Naive thymus-derived CD8-positive, alpha-beta T cell (primary cell): ENCODE measurements around the gene RAB11FIP4. TPM values are rescaled to one million over a fixed set of nuclear protein-coding genes. Genes with fewer than 3 reads are reported as not detected.

Experiments
- ATAC-seq, 2 donors: fragments of 150-1000 bp; cut with Tn5 transposase in 1 of 2; sonication (Bioruptor Pico), chemical (Tn5 transposase) in 1 of 2; 1 replicate in 1 of 2; 2 replicates in 1 of 2; pipeline ENCODE4 v1.10.0; 2021; ENCODE audit warnings: mild to moderate bottlenecking in 2 of 2, moderate library complexity in 2 of 2
- POLR2A ChIA-PET: fragments of 350-600 bp; sonication (Branson Sonifier 250); formaldehyde crosslinking; loops from one replicate; lab custom pipeline; 2021; ENCODE audit warnings: antibody characterized with exemption; lab: Charles Lee
- DNase-seq, 10 donors: peaks; one replicate each; pipeline versions ENCODE4 v3.0.0 to v3.0.0-alpha.2; 2020 to 2022
- H3K27ac Mint-ChIP-seq, 10 donors: one replicate each; pipeline ENCODE4 v1.8.0; 2020 to 2022; ENCODE audit warnings: mild to moderate bottlenecking in 10 of 10, mixed read lengths in 10 of 10, moderate library complexity in 4 of 10, inconsistent platforms in 1 of 10
- H3K27me3 Mint-ChIP-seq, 5 donors: one replicate each; pipeline ENCODE4 v1.8.0; 2021 to 2022; ENCODE audit warnings: mixed read lengths in 5 of 5
- H3K36me3 Mint-ChIP-seq, 3 donors: one replicate each; pipeline ENCODE4 v1.8.0; 2020 to 2022; ENCODE audit warnings: mixed read lengths in 3 of 3, mild to moderate bottlenecking in 2 of 3, inconsistent platforms in 1 of 3
- H3K4me1 Mint-ChIP-seq, 4 donors: one replicate each; pipeline ENCODE4 v1.8.0; 2021 to 2022; ENCODE audit warnings: mixed read lengths in 4 of 4
- H3K4me3 Mint-ChIP-seq, 10 donors: one replicate each; pipeline ENCODE4 v1.8.0; 2020 to 2022; ENCODE audit warnings: mild to moderate bottlenecking in 10 of 10, mixed read lengths in 10 of 10, moderate library complexity in 6 of 10, inconsistent platforms in 1 of 10
- H3K9me3 Mint-ChIP-seq, 9 donors: one replicate each; pipeline ENCODE4 v1.8.0; 2020 to 2022; ENCODE audit warnings: mixed read lengths in 9 of 9, mild to moderate bottlenecking in 3 of 9, inconsistent platforms in 1 of 9, moderate library complexity in 1 of 9
- polyA plus RNA-seq, 3 donors: library from polyadenylated mRNA; unstranded; fragments of 300-500 nt; fragmentation: Illumina TruSeq; gene quantifications; one replicate each; pipeline ENCODE4 v1.2.3, GENCODE V29; 2021
- total RNA-seq, 8 experiments: library from RNA in 2 of 8; stranded (reverse) in 2 of 8; gene quantifications; one replicate each; pipeline ENCODE4 v1.2.3 and lab custom pipeline; 2021 to 2026

Gene RAB11FIP4
- total and polyA plus RNA-seq, 5 experiments from 2014 or later: 14.9 to 51.1 (median 18.6) TPM

DNA sequence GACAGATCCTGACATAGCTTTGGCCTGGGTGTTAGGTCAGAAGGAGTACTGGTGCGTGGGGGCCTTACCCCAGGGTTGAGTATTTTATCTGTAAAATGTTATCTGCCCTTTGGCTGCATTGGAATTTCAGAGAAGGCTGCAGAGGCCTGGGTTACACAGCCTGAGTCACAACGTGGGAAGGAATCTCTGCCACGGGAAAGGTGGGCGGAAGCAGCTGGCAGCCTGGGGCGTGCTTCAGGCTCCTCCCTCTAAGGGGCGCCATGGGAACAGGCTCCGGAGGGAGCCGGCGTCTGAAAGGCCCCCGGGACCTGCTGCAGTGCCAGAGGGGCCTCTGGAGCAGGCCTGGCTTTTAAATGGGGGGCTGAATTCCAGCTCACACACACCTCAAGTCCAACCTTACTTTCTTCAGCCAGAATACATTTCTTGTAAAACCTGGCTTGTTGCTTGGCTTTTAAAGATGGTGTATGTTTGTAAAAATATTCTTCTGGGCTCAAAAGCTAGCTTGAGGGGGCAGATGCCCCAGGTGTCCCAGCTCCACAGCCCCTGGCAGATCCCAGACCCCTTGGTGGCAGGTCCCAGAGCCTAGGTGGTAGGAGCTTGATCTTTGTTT, 142.2 kb downstream of the RAB11FIP4 start:
- Mint-ChIP-seq H3K9me3 (no peaks in the 10 kb centered on the region), H3K36me3 (peaks cover 0 to 32% (median 17%) of the 10 kb centered on the region in 3 donors), H3K27me3 (no peaks in the 10 kb centered on the region), H3K27ac (peak overlapping the region in 4 of 10 donors; percentile 1 to 83 (median 71)), H3K4me3 (no peak overlapping the region), H3K4me1 (peaks cover 13 to 46% (median 26%) of the 10 kb centered on the region in 4 donors)
- POLR2A ChIA-PET: interaction anchor here (0.9 to 1.8 kb wide), 2 partner anchors 16 to 309 kb away, joined by 3 to 9 read pairs; no protein-coding TSS in a partner anchor
- no peak for ATAC-seq
- DNase-seq: no peak

DNA sequence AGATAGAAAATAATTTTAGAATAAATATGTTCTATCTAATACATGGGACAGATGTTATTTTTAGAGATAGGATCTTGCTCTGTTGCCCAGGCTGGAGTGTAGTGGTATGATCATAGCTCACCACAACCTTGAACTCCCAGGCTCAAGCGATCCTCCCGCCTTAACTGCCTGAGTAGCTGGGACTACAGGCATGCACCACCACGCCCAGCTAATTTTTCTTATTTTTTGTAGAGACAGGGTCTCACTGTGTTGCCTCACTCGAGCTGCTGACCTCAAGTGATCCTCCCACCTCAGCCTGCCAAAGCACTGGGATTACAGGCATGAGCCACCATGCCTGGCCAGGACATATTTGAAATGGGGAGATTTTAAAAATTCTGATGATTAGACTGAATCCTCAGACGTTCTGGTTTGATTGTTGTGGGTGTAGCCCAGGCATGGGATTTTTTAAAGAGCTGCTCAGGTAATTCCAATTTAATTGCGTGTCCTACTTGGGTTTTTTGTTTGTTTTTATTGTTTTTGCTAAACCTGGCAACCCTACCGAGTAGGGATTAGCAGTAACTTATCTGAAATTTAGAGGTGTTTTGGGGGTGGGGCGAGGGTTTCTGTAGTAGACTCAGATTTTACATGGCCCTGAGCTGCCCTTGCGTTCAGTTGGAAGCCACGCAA, 142.9 kb downstream of the RAB11FIP4 start:
- Mint-ChIP-seq H3K27ac (peak overlapping the region in 4 of 10 donors; percentile 17 to 66 (median 50)), H3K36me3 (peaks cover 0 to 28% (median 17%) of the 10 kb centered on the region in 3 donors), H3K4me3 (no peak overlapping the region), H3K27me3 (no peaks in the 10 kb centered on the region), H3K4me1 (peaks cover 13 to 51% (median 26%) of the 10 kb centered on the region in 4 donors), H3K9me3 (no peaks in the 10 kb centered on the region)
- POLR2A ChIA-PET: interaction anchor here (0.7 to 1.8 kb wide), 4 partner anchors 11 to 308 kb away, joined by 3 to 9 read pairs (median 4); no protein-coding TSS in a partner anchor
- DNase-seq (no peak), ATAC-seq (no peak)

DNA sequence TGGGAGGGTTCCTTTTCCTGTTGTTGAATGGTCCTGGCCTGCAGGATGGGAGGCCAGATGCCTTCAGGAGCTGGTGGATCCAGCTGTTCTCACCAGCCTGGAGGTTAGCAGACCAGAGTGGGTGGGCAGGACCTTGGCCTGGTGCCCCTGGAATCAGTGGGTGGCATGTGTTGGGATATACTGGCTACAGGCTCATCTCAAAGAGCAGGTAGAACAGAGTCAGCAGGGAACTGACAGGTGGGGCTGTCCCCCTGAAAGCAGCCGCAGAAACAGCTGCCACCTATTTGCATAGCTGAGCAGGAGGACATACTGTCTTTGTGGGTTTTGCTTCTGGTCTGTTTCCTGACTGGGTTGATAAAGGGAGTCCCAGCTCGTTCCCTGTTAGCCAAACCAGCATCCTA, 144.1 kb downstream of the RAB11FIP4 start:
- no peaks in the 10 kb centered on the region for H3K27me3 Mint-ChIP-seq
- no peaks in the 10 kb centered on the region for H3K9me3 Mint-ChIP-seq
- DNase-seq (peak in 4 of 10 donors; percentile 38 to 53 (median 47)), ATAC-seq (peak; percentile 80 to 96)
- peak overlapping the region; percentile 15 to 88 (median 70) for H3K27ac Mint-ChIP-seq
- POLR2A ChIA-PET: interaction anchor here (0.6 to 1.8 kb wide), 7 partner anchors 13 to 992 kb away, joined by 3 to 9 read pairs (median 4); partner anchors contain the start of gene COPRS
- H3K36me3 Mint-ChIP-seq: peaks cover 0 to 24% (median 12%) of the 10 kb centered on the region in 3 donors
- peak overlapping the region in 7 of 10 donors; percentile 16 to 47 (median 35) for H3K4me3 Mint-ChIP-seq
- H3K4me1 Mint-ChIP-seq: peaks cover 13 to 60% (median 26%) of the 10 kb centered on the region in 4 donors

DNA sequence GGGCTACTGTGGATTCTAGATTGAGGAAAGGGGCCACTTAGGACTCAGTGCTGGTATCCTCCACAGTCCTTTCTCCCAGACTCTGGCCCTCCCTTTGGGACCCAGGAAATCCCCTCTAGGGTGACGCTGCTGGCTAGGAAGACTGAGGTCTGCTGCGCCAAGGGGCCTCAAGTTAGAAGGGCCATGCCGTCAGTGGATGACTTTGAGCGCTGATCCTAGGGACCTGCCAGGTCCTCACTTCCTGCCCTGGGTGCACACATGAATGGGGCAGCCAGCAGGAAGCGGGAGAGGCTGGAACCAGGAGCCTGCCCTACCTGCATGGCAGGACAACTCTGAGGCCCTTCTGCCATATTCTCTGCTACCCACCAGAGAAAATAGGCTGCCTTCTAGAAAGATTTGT, 145.0 kb downstream of the RAB11FIP4 start:
- H3K27ac Mint-ChIP-seq: peak overlapping the region in 1 of 10 donors; percentile 52
- no peak overlapping the region for H3K4me3 Mint-ChIP-seq
- no peaks in the 10 kb centered on the region for H3K9me3 Mint-ChIP-seq
- H3K36me3 Mint-ChIP-seq: peaks cover 0 to 18% (median 12%) of the 10 kb centered on the region in 3 donors
- DNase-seq (no peak), ATAC-seq (no peak)
- H3K27me3 Mint-ChIP-seq: no peaks in the 10 kb centered on the region
- POLR2A ChIA-PET: interaction anchor here (1.7 kb wide), 1 partner anchor 14 kb away, joined by 5 read pairs; no protein-coding TSS in a partner anchor
- peaks cover 13 to 60% (median 26%) of the 10 kb centered on the region in 4 donors for H3K4me1 Mint-ChIP-seq

DNA sequence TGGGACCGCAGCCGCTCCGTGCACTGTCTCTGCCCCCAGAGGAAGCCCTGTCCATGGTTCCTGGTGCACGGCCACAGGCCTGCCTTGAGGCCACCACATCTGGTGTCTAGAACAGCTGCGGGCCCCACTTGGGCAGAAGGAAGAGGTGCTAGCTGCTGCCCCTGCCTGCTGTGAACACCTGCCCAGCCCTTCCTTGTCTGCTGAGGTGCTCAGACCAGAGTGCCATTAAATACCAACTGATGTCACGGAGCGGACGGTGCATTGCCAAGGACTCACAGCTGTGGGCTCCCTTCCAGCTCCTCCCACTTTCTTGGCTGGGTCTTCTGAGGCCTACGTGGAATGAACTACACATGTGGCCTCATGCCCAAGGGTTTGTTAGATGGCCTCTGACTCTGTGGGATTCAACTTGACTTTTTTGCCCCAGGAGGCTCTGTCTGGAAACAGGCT, 146.1 kb downstream of the RAB11FIP4 start:
- POLR2A ChIA-PET: no interaction called here
- no peak overlapping the region for H3K4me3 Mint-ChIP-seq
- H3K36me3 Mint-ChIP-seq: peaks cover 0 to 6% (median 3%) of the 10 kb centered on the region in 3 donors
- ATAC-seq (no peak), DNase-seq (no peak)
- no peaks in the 10 kb centered on the region for H3K9me3 Mint-ChIP-seq
- no peaks in the 10 kb centered on the region for H3K27me3 Mint-ChIP-seq
- peaks cover 12 to 60% (median 26%) of the 10 kb centered on the region in 4 donors for H3K4me1 Mint-ChIP-seq
- H3K27ac Mint-ChIP-seq: no peak overlapping the region

DNA sequence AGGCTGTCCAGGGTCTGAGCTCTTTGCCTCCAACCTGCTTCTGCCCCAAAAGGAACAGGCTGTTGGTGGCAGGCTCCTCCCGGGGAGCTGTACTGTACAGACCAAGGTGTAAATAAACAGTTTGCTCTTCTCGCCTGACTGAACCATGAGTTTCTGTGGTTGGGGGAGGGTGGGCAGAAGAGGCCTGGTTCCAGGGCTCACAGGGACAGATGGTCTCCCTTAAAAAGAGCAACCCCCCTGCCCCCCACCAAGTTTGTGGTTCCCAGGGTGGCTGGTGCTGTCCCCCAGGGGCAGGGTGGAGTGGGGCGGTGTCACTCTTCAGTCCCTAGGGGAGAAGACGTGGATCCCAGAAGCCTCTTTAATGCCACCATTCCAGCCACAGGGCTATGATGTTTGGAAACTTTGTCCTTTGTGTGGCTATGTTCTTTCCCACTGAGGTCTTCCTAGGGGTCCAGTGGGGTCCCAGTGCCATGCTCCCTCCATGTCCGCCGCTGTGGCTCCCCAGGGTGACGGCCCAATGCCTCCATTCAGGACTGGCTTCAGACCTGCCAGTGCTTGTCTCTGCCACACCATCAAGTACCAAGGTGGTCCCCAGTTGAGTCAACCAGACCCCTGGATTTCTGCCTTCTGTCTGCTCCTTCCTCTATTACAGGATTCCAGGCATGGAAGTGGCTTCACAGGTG, 146.7 kb downstream of the RAB11FIP4 start:
- Mint-ChIP-seq H3K36me3 (peaks cover 0 to 1% (median 0%) of the 10 kb centered on the region in 3 donors), H3K4me3 (no peak overlapping the region)
- ATAC-seq: peak in 1 of 2 donors; percentile 15

DNA sequence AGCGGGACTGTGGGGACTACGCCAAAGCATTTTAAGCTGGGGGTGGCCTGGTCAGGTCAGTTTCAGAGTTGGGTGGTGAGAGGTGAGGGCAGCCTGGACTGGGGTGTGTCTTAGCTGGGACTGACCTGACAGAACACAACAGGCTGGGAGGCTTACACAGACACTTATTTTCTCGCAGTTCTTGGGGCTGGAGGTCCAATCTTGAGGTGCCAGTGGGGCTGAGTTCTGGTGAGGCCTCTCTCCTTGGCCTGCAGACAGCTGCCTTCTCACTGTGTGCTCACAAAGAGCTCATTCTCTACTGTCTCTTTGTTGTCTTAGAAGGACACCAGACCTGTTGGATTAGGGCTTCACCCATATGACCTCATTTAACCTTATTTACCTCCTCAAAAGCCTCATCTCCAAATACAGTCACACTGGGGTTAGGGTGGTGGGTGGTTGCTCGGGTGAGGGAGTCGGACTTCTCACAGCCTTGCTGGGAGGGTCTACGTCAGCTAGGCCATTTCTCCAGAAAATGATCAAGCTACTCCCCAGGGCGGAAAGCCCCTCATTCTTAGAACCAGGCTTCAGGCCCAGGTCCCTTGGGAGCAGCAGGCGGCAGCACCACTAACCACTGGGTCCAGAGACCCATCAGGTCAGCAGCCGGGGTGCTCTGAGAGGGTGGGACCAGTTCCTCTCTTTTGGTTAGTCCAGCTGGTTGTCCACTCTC, 149.3 kb downstream of the RAB11FIP4 start:
- DNase-seq (no peak), ATAC-seq (no peak)
- H3K9me3 Mint-ChIP-seq: no peaks in the 10 kb centered on the region
- peak overlapping the region in 1 of 10 donors; percentile 6 for H3K4me3 Mint-ChIP-seq
- POLR2A ChIA-PET: no interaction called here
- peak overlapping the region in 1 of 10 donors; percentile 53 for H3K27ac Mint-ChIP-seq
- H3K27me3 Mint-ChIP-seq: no peaks in the 10 kb centered on the region
- H3K4me1 Mint-ChIP-seq: peaks cover 3 to 38% (median 9%) of the 10 kb centered on the region in 4 donors
- no peaks in the 10 kb centered on the region for H3K36me3 Mint-ChIP-seq

More for the DNA sequence above, 146.7 kb downstream of the RAB11FIP4 start:
- Mint-ChIP-seq H3K27me3 (no peaks in the 10 kb centered on the region), H3K27ac (peak overlapping the region in 3 of 10 donors; percentile 9 to 34 (median 26)), H3K4me1 (peaks cover 10 to 55% (median 22%) of the 10 kb centered on the region in 4 donors), H3K9me3 (no peaks in the 10 kb centered on the region)
- POLR2A ChIA-PET: no interaction called here
- no peak for DNase-seq

DNA sequence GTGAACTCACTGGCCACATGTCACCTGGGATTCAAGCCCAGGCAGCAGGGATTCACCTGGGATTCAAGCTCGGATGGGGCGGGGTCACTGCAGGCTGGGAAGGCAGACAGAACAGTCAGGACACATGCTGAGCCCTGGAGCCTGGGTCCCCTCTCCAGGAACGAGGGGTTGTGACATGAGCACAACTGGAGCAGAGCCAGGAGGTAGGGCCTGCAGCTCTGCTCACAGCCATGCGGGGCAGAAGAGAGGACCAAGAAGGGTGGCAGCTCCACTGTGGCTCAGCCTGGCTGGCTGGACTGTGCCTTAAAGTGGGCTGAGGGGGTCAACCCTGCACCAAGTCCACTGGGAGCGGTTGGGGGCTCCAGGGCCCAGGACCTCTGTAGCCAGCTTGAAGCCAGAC, 150.1 kb downstream of the RAB11FIP4 start:
- POLR2A ChIA-PET: no interaction called here

DNA sequence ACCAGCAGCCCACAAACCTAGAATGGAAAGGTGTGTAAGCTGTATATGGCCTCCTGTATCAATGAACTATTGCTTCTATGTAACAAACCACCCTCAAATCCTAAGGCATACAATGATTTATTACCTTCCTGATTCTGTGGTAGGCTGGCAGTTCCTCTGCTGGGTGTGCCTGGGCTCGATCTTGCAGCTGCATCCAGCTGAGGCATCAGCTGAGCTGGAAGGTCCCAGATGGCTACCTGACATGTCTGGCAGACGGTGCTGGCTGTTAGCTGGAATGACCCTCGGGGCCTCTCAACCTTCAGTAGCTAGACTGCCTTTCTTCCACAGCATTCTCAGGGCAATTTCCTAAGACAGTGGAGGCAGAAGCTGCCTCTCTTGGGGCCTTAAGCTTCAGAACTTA, 152.7 kb downstream of the RAB11FIP4 start:
- Mint-ChIP-seq H3K27ac (peak overlapping the region in 1 of 10 donors; percentile 87), H3K9me3 (no peaks in the 10 kb centered on the region), H3K36me3 (no peaks in the 10 kb centered on the region), H3K4me1 (peaks cover 2 to 23% (median 8%) of the 10 kb centered on the region in 4 donors), H3K4me3 (no peak overlapping the region), H3K27me3 (no peaks in the 10 kb centered on the region)
- DNase-seq: no peak
- ATAC-seq: no peak
- POLR2A ChIA-PET: no interaction called here

More for the DNA sequence above, 150.1 kb downstream of the RAB11FIP4 start:
- no peak overlapping the region for H3K4me3 Mint-ChIP-seq
- DNase-seq (no peak), ATAC-seq (no peak)
- peak overlapping the region in 1 of 10 donors; percentile 52 for H3K27ac Mint-ChIP-seq
- peaks cover 2 to 32% (median 7%) of the 10 kb centered on the region in 4 donors for H3K4me1 Mint-ChIP-seq
- no peaks in the 10 kb centered on the region for H3K27me3 Mint-ChIP-seq
- H3K36me3 Mint-ChIP-seq: no peaks in the 10 kb centered on the region
- no peaks in the 10 kb centered on the region for H3K9me3 Mint-ChIP-seq

DNA sequence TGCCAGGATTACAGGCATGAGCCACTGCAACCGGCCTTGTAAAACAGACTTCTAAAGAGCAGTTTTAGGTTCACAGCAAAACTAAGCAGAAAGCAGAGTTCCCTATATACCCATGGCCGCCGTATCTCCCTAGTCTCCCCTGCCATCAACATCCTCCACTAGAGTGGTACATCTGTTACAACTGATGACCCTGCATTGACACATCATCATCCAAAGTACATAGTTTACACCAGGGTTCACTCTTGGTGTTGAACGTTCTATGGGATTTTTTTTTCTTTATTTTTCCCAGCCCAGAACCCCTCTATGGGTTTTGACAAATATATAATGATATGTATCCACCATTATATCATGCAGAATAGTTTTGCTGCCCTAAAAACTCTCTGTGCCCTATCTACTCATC, 155.2 kb downstream of the RAB11FIP4 start:
- Mint-ChIP-seq H3K4me3 (no peak overlapping the region), H3K4me1 (peaks cover 8 to 22% (median 17%) of the 10 kb centered on the region in 4 donors), H3K36me3 (no peaks in the 10 kb centered on the region), H3K27ac (no peak overlapping the region), H3K9me3 (no peaks in the 10 kb centered on the region), H3K27me3 (no peaks in the 10 kb centered on the region)
- no peak for ATAC-seq
- DNase-seq: no peak
- POLR2A ChIA-PET: no interaction called here

DNA sequence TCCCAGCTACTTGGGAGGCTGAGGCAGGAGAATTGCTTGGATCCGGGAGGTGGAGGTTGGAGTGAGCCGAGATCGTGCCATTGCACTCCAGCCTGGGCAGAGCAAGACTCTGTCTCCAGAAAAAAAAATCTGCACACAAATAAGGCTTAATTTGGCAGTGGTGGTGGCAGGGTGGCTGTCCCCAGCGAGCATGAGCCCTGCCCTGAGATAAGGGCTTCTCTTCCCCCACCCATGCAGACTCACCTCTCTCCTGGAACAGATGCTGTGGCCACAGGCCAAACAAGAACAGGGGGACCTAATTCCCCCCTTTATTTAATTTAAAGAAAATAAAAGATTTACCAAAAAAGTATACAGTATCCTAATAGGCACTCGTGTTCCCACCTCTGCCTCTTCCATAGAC, 157.2 kb downstream of the RAB11FIP4 start:
- Mint-ChIP-seq H3K9me3 (no peaks in the 10 kb centered on the region), H3K4me3 (peak overlapping the region; percentile 70 to 95 (median 88)), H3K36me3 (no peaks in the 10 kb centered on the region), H3K4me1 (peaks cover 11 to 26% (median 18%) of the 10 kb centered on the region in 4 donors), H3K27me3 (no peaks in the 10 kb centered on the region), H3K27ac (peak overlapping the region; percentile 55 to 89 (median 80))
- POLR2A ChIA-PET: interaction anchor here (1.2 to 2.7 kb wide), 4 partner anchors 10 to 59 kb away, joined by 4 to 9 read pairs (median 6); no protein-coding TSS in a partner anchor
- ATAC-seq: no peak
- peak in 1 of 10 donors; percentile 11 for DNase-seq
